CD4-positive, alpha-beta T cell treated with Interleukin-12 subunit alpha and Interleukin-12 subunit beta, for 1 hour (primary cell): ENCODE results near the gene MRPS5.

Experiments
- DNase-seq: peaks from one replicate; pipeline ENCODE4 v3.0.0-alpha.2; 2020

Gene MRPS5

GRCh38 chr2:95086017-95086416 is 35.6 kb downstream of the MRPS5 start:
- no peak for DNase-seq

GRCh38 chr2:95082477-95082876 is 39.1 kb downstream of the MRPS5 start:
- no peak for DNase-seq

GRCh38 chr2:95079199-95079683 is 42.4 kb downstream of the MRPS5 start:
- DNase-seq: no peak

- no peak for DNase-seq
Observed at GRCh38 chr2:95077861-95078603, 43.6 kb downstream of the MRPS5 start.

- DNase-seq: no peak
Observed at GRCh38 chr2:95077530-95077825, 44.1 kb downstream of the MRPS5 start.

- peak; percentile 91 for DNase-seq
Observed at GRCh38 chr2:95076705-95077529, 44.7 kb downstream of the MRPS5 start.

- no peak for DNase-seq
Observed at GRCh38 chr2:95075440-95076132, 46.0 kb downstream of the MRPS5 start.

GRCh38 chr2:95074663-95075439 is 46.8 kb downstream of the MRPS5 start:
- DNase-seq: peak; percentile 72

- no peak for DNase-seq
Observed at GRCh38 chr2:95073856-95074662, 47.5 kb downstream of the MRPS5 start.

GRCh38 chr2:95072424-95072823 is 49.2 kb downstream of the MRPS5 start:
- DNase-seq: no peak

- DNase-seq: no peak
Observed at GRCh38 chr2:95071856-95072255, 49.8 kb downstream of the MRPS5 start.

- no peak for DNase-seq
Observed at GRCh38 chr2:95069465-95069864, 52.1 kb downstream of the MRPS5 start.

GRCh38 chr2:95068256-95068655 is 53.4 kb downstream of the MRPS5 start:
- DNase-seq: no peak

GRCh38 chr2:95063086-95063958 is 58.3 kb downstream of the MRPS5 start:
- no peak for DNase-seq

- DNase-seq: no peak
Observed at GRCh38 chr2:95062242-95063085, 59.1 kb downstream of the MRPS5 start.

GRCh38 chr2:95061601-95062183 is 59.9 kb downstream of the MRPS5 start:
- no peak for DNase-seq

- DNase-seq: no peak
Observed at GRCh38 chr2:95061119-95061512, 60.5 kb downstream of the MRPS5 start.

GRCh38 chr2:95060446-95061118 is 61.0 kb downstream of the MRPS5 start:
- DNase-seq: no peak
